GM12878 (cell line): ENCODE data around the gene BMP7.

Source experiments
- CBX5 ChIP-seq: sonication (generic); IDR thresholded peaks from 2 replicates; pipeline ENCODE4 v1.6.1; 2016; ENCODE audit warnings: low read depth, moderate library complexity, mild to moderate bottlenecking, inconsistent platforms
- CREM ChIP-seq: IDR thresholded peaks from 2 replicates; pipeline ENCODE4 v1.6.1; 2014; ENCODE audit warnings: antibody characterized with exemption, low read depth
- EP300 ChIP-seq, 2 experiments: fragments of 150-350 bp in 1 of 2; IDR thresholded peaks; 2 replicates each; pipeline ENCODE4 v1.6.1; 2011 to 2012; ENCODE audit warnings: low read depth in 2 of 2, low read length in 2 of 2, borderline replicate concordance in 1 of 2, improper control_type of control experiment in 1 of 2, inconsistent platforms in 1 of 2; ENCODE audit not compliant: control insufficient read depth in 1 of 2
- EZH2 ChIP-seq: IDR thresholded peaks from 2 replicates; pipeline ENCODE4 v1.6.1; 2012; ENCODE audit warnings: low read depth, mild to moderate bottlenecking, control low read depth, inconsistent platforms, low read length, borderline replicate concordance; ENCODE audit not compliant: control insufficient read depth
- MYC ChIP-seq: IDR thresholded peaks from 2 replicates; pipeline ENCODE4 v1.6.1; 2011; ENCODE audit warnings: mild to moderate bottlenecking, low read length, moderate library complexity, inconsistent platforms; ENCODE audit not compliant: insufficient read depth, insufficient replicate concordance, insufficient read length, severe bottlenecking
- NR2C2 ChIP-seq: IDR thresholded peaks from 2 replicates; pipeline ENCODE4 v1.6.1; 2011; ENCODE audit warnings: borderline replicate concordance, low read depth; ENCODE audit not compliant: control insufficient read depth, insufficient read length
- POLR2A ChIP-seq: IDR thresholded peaks from 2 replicates; pipeline ENCODE4 v1.6.1; 2011; ENCODE audit warnings: low read depth, mild to moderate bottlenecking, low read length
- POLR2AphosphoS5 ChIP-seq: IDR thresholded peaks from 2 replicates; pipeline ENCODE4 v1.6.1; 2011; ENCODE audit warnings: mild to moderate bottlenecking, low read length, inconsistent platforms
- SIN3A ChIP-seq: IDR thresholded peaks from 2 replicates; pipeline ENCODE4 v1.6.1; 2012; ENCODE audit warnings: low read depth, low read length, improper control_type of control experiment
- SRF ChIP-seq, 2 experiments: IDR thresholded peaks; 2 replicates each; pipeline ENCODE4 v1.6.1; 2011; ENCODE audit warnings: low read depth in 2 of 2, low read length in 2 of 2, mild to moderate bottlenecking in 1 of 2, moderate library complexity in 1 of 2
- TF ChIP-seq, protein P1 (sequence below): IDR thresholded peaks from 2 replicates; pipeline ENCODE4 v1.6.1; 2011; ENCODE audit warnings: borderline replicate concordance, low read depth, mild to moderate bottlenecking, moderate library complexity, mixed read lengths, low read length; ENCODE audit not compliant: insufficient read depth; ENCODE audit errors: extremely low read length
- TF ChIP-seq, protein P2 (sequence below), 3 experiments: IDR thresholded peaks in 2 of 3; conservative IDR thresholded peaks in 1 of 3; 2 replicates each; pipeline ENCODE4 v1.5.1; 2011; ENCODE audit warnings: low read depth in 3 of 3, low read length in 3 of 3, mild to moderate bottlenecking in 3 of 3, control low read depth in 2 of 3, moderate library complexity in 2 of 3, inconsistent platforms in 1 of 3, mixed read lengths in 1 of 3; ENCODE audit not compliant: control insufficient read depth in 2 of 3, insufficient read depth in 1 of 3; ENCODE audit errors: extremely low read depth in 1 of 3

DNA sequence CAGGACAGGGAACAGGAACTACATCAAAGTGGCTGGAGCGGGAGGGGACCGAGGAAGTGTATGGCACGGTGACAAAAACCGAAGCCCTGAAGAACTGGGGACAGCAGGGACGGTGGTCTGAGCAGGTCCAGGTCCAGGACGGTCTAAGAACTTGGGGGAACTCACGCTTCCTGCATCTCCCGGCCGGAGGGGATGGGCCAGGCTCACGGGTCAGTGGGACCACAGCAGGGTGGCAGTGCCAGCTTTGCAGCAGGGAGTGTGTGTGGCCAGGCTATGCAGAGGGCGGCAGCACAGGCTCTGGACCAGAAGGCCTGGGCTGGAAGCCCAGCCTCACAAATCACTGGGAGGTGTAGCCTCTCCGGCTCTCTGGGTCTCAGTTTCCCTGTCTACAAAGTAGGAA lies 123.8 kb downstream of the BMP7 start:
- TF ChIP-seq EP300 (IDR thresholded peaks at IDR 0.05; ENCODE audit: borderline replicate concordance in 1 of 2, control insufficient read depth in 1 of 2, low read depth in 2 of 2, low read length in 2 of 2) (no peak), NR2C2 (no peak), CBX5 (no peak), SRF (IDR thresholded peaks at IDR 0.05; ENCODE audit: low read depth in 2 of 2, low read length in 2 of 2) (no peak), EZH2 (no peak), CREM (no peak), MYC (no peak), SIN3A (no peak), POLR2A (no peak), POLR2AphosphoS5 (no peak)
- TF ChIP-seq, protein P1, sequence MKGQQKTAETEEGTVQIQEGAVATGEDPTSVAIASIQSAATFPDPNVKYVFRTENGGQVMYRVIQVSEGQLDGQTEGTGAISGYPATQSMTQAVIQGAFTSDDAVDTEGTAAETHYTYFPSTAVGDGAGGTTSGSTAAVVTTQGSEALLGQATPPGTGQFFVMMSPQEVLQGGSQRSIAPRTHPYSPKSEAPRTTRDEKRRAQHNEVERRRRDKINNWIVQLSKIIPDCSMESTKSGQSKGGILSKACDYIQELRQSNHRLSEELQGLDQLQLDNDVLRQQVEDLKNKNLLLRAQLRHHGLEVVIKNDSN, result no peak
- TF ChIP-seq, protein P2, sequence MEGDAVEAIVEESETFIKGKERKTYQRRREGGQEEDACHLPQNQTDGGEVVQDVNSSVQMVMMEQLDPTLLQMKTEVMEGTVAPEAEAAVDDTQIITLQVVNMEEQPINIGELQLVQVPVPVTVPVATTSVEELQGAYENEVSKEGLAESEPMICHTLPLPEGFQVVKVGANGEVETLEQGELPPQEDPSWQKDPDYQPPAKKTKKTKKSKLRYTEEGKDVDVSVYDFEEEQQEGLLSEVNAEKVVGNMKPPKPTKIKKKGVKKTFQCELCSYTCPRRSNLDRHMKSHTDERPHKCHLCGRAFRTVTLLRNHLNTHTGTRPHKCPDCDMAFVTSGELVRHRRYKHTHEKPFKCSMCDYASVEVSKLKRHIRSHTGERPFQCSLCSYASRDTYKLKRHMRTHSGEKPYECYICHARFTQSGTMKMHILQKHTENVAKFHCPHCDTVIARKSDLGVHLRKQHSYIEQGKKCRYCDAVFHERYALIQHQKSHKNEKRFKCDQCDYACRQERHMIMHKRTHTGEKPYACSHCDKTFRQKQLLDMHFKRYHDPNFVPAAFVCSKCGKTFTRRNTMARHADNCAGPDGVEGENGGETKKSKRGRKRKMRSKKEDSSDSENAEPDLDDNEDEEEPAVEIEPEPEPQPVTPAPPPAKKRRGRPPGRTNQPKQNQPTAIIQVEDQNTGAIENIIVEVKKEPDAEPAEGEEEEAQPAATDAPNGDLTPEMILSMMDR (IDR thresholded peaks at IDR 0.05 in 2 of 3, conservative IDR thresholded peaks at IDR 0.05 in 1 of 3; ENCODE audit: control insufficient read depth in 2 of 3, extremely low read depth in 1 of 3, insufficient read depth in 1 of 3, low read depth in 3 of 3, low read length in 3 of 3), result no peak
